AG09309 (cell line): ENCODE measurements around the gene APOBEC3A.

Experiments used
- DNase-seq: peaks from one replicate; pipeline ENCODE4 v3.0.0-alpha.2; 2010; ENCODE audit warnings: low read depth
- H3K4me3 ChIP-seq: 2 replicates; pipeline ENCODE4 v1.5.1; 2011; ENCODE audit warnings: mild to moderate bottlenecking, low read depth, low read length, moderate library complexity; ENCODE audit not compliant: control insufficient read depth
- CTCF ChIP-seq: IDR thresholded peaks from 2 replicates; pipeline ENCODE4 v1.5.1; 2011; ENCODE audit warnings: mild to moderate bottlenecking, low read depth, low read length, inconsistent platforms; ENCODE audit not compliant: insufficient read depth, control insufficient read depth; ENCODE audit errors: missing control alignments

APOBEC3A gene

GRCh38 chr22:38935616-38936015 lies 21.8 kb upstream of the APOBEC3A start:
- DNase-seq, result no peak
- H3K4me3 ChIP-seq, result no peak overlapping the region
- TF ChIP-seq CTCF, result no peak

- no peak for DNase-seq
- no peak for TF ChIP-seq CTCF
- H3K4me3 ChIP-seq, result no peak overlapping the region
Measured at GRCh38 chr22:38936562-38936961, 20.8 kb upstream of the APOBEC3A start.

GRCh38 chr22:38937036-38937435 lies 20.4 kb upstream of the APOBEC3A start:
- no peak for DNase-seq
- no peak for TF ChIP-seq CTCF
- H3K4me3 ChIP-seq, result no peak overlapping the region

GRCh38 chr22:38937541-38937940 lies 19.9 kb upstream of the APOBEC3A start:
- TF ChIP-seq CTCF, result no peak
- no peak for DNase-seq
- H3K4me3 ChIP-seq, result no peak overlapping the region

- no peak for DNase-seq
- no peak overlapping the region for H3K4me3 ChIP-seq
- no peak for TF ChIP-seq CTCF
Measured at GRCh38 chr22:38938221-38938620, 19.2 kb upstream of the APOBEC3A start.

GRCh38 chr22:38938925-38939324 lies 18.5 kb upstream of the APOBEC3A start:
- TF ChIP-seq CTCF, result no peak
- H3K4me3 ChIP-seq, result no peak overlapping the region
- DNase-seq, result no peak

GRCh38 chr22:38940811-38941384 lies 16.5 kb upstream of the APOBEC3A start:
- no peak overlapping the region for H3K4me3 ChIP-seq
- no peak for DNase-seq
- no peak for TF ChIP-seq CTCF
